Esophagus squamous epithelium (tissue), 5 donors: ENCODE results near the gene FABP7. TPM values are rescaled to one million over a fixed set of nuclear protein-coding genes. Genes with fewer than 3 reads are reported as not detected.

Source experiments
- DNase-seq: peaks from one replicate; lab custom pipeline; 2025; lab: John Stamatoyannopoulos, UW
- H3K27ac ChIP-seq, 4 donors: fragments of 200-600 bp; sonication (generic); one replicate each; pipeline ENCODE4 v1.5.1; 2016 to 2019; ENCODE audit warnings: mild to moderate bottlenecking in 1 of 4
- H3K27me3 ChIP-seq, 4 donors: fragments of 200-600 bp; sonication (generic); 1 replicate in 3 of 4; 2 replicates in 1 of 4; pipeline versions ENCODE4 v1.5.1 to v1.6.0; 2017 to 2021; ENCODE audit warnings: antibody characterized with exemption in 1 of 4
- H3K36me3 ChIP-seq, 3 donors: fragments of 200-600 bp; sonication (generic); one replicate each; pipeline ENCODE4 v1.5.1; 2016 to 2019
- H3K4me1 ChIP-seq, 3 donors: fragments of 200-600 bp; sonication (generic); one replicate each; pipeline ENCODE4 v1.5.1; 2017 to 2019
- H3K4me3 ChIP-seq, 4 donors: fragments of 200-600 bp; sonication (generic); 1 replicate in 3 of 4; 2 replicates in 1 of 4; pipeline ENCODE4 v1.5.1; 2016 to 2019; ENCODE audit warnings: mild to moderate bottlenecking in 2 of 4, moderate library complexity in 1 of 4
- H3K9me3 ChIP-seq, 3 donors: fragments of 200-600 bp; sonication (generic); one replicate each; pipeline ENCODE4 v1.5.1; 2016 to 2019
- CTCF ChIP-seq, 6 experiments: fragments of 450-650 bp in 4 of 6; fragments of 200-600 bp in 2 of 6; sonication (generic) in 2 of 6; IDR thresholded peaks; one replicate each; pipeline ENCODE4 v1.5.1; 2016 to 2019; ENCODE audit warnings: antibody characterized with exemption in 6 of 6, mild to moderate bottlenecking in 4 of 6, moderate library complexity in 4 of 6
- POLR2A ChIP-seq, 4 donors: fragments of 450-650 bp; IDR thresholded peaks; one replicate each; pipeline ENCODE4 v1.6.1; 2017; ENCODE audit warnings: antibody characterized with exemption in 4 of 4, mild to moderate bottlenecking in 4 of 4, moderate library complexity in 3 of 4
- WGBS, 2 donors: methylation state at CpG; one replicate each; pipeline ENCODE4 v1.1.5; 2018; 5-methylcytosine and 5-hydroxymethylcytosine counted together
- intact Hi-C: fragments of 100-400 bp; cut with DNase I; formaldehyde crosslinking; loops from one replicate; pipeline ENCODE4 v1.15.0; 2022
- total RNA-seq, 4 donors: library from RNA; depleted of rRNA; stranded (reverse); fragments of >200 nt; gene quantifications; one replicate each; pipeline ENCODE4 v1.1.0, GENCODE V29; 2016
- donor health status: DM: yes; HTN: yes; CAD: no.

The FABP7 gene
- total RNA-seq, 4 donors from 2014 or later: not detected

DNA sequence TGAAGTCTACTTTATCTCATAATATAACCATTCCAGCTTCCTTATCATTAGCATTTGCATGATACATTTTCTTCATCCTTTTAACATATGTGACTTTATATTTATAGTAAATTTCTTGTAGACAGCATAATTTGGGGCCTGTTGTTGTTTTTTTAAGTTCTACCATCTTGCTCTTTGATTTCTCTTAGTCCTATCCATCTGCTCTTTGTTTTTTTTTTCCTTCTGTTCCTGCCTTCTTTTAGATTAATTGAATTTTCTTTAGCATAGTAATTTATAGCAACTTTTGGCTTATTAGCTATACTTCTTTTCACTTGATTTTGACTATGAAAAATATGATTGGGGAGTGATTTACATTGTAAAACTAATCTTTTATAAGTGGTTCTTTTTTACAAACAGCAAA lies 19.2 kb upstream of the FABP7 start:
- DNase-seq: no peak
- no peak for TF ChIP-seq CTCF (IDR thresholded peaks at IDR 0.05)
- no peak for TF ChIP-seq POLR2A (IDR thresholded peaks at IDR 0.05)
- intact Hi-C loops: no loop called here
- Histone ChIP-seq H3K36me3 (no peaks in the 10 kb centered on the region), H3K27ac (no peak overlapping the region), H3K4me3 (no peak overlapping the region), H3K4me1 (no peaks in the 10 kb centered on the region), H3K9me3 (no peaks in the 10 kb centered on the region), H3K27me3 (no peaks in the 10 kb centered on the region)

DNA sequence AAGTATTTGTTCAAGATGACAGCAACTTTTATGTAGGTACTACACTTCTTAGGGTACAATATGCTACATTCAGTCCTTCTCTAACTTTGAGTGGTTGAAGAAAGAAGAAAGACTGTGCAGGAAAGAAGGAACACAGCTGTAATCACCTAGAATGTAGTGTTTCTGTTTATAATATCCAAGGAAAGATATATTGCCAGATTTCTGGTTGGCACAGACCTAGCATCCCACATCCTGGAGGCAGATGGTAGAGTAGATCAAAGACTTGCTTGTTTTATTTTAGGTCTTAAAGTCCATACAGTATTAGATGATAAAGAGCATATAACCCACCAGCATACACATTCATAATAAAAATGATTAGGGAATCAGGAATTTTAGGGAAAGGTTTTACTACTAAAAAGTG lies 13.3 kb upstream of the FABP7 start:
- H3K36me3 ChIP-seq: no peaks in the 10 kb centered on the region

DNA sequence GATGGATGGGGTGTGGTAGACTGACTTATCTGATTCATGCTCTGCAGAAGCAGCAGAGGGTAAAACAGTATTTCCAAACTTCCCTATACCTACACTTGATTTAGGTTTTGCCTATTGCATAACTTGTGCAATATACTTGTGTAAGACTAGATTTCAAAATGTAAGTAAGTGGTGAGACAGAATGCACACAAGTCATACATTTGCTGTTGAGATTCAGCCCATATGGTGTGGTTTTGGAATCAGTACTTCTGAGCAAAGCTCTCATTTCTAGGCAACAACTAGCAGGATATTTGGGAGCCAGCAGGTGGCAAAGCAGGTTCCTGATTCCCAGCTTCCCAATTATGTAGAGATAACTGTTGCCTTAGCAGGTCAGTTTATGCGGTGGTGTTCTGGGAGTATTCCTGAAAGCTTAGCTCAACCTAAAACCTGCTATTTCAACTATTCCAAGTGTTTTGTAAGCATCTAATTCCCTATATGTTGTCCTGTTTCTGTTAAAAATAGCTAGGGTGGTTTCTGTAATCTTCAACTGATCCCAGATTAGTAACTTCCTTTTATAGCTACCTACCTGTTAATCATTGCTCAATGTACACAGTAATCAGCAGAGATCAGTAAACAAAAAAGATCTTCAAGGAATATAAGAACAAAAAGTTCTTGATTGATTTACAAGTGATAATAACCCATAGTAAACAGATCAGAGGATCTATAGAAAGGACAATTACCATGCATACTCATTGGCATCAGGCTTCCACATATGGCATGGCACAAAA lies 8.5 kb upstream of the FABP7 start:
- Histone ChIP-seq H3K9me3 (no peaks in the 10 kb centered on the region), H3K4me3 (no peak overlapping the region), H3K4me1 (peaks cover 0 to 31% (median 15%) of the 10 kb centered on the region in 3 donors), H3K27ac (no peak overlapping the region), H3K27me3 (no peaks in the 10 kb centered on the region), H3K36me3 (no peaks in the 10 kb centered on the region)
- intact Hi-C loops: no loop called here
- DNase-seq: no peak
- WGBS, 2 donors: 21 to 50% methylated on average over 1 of the region's 1 CpG
- TF ChIP-seq POLR2A (IDR thresholded peaks at IDR 0.05) (no peak), CTCF (IDR thresholded peaks at IDR 0.05) (peak in 1 of 6 experiments; percentile 37)

More for the DNA sequence above, 13.3 kb upstream of the FABP7 start:
- intact Hi-C loops: no loop called here
- Histone ChIP-seq H3K4me3 (no peak overlapping the region), H3K27ac (no peak overlapping the region), H3K27me3 (no peaks in the 10 kb centered on the region), H3K4me1 (peaks cover 0 to 9% (median 4%) of the 10 kb centered on the region in 3 donors), H3K9me3 (no peaks in the 10 kb centered on the region)
- no peak for DNase-seq
- TF ChIP-seq POLR2A (IDR thresholded peaks at IDR 0.05) (no peak), CTCF (IDR thresholded peaks at IDR 0.05) (no peak)

GRCh38 chr6:122772724-122773415 lies 6.6 kb upstream of the FABP7 start:
- no peak for DNase-seq
- Histone ChIP-seq H3K27me3 (no peaks in the 10 kb centered on the region), H3K4me1 (peaks cover 0 to 31% (median 15%) of the 10 kb centered on the region in 3 donors), H3K36me3 (no peaks in the 10 kb centered on the region), H3K4me3 (no peak overlapping the region), H3K9me3 (no peaks in the 10 kb centered on the region), H3K27ac (no peak overlapping the region)
- WGBS, 2 donors: 76 to 85% methylated on average over 3 of the region's 3 CpGs
- intact Hi-C loops: no loop called here
- TF ChIP-seq CTCF (IDR thresholded peaks at IDR 0.05) (peak in 1 of 6 experiments; percentile 29), POLR2A (IDR thresholded peaks at IDR 0.05) (no peak)

DNA sequence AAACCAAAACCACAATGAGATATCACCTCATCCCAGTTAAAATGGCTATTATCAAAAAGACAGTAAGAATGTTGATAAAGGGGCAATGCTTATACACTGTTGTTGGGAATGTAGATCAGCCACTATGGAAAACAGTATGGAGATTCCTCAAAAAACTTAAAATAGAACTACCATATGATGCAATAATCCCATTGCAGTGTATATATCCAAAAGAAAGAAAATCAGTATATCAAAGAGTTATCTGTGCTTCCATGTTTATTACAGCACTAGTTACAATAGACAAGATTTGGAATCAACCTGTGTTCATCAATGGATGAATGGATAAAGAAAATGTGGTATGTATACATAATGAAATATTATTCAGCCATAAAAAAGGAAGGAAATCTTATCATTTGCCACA lies 3.5 kb upstream of the FABP7 start:
- Histone ChIP-seq H3K4me3 (no peak overlapping the region), H3K9me3 (no peaks in the 10 kb centered on the region), H3K27ac (no peak overlapping the region), H3K36me3 (no peaks in the 10 kb centered on the region), H3K4me1 (peaks cover 0 to 25% (median 14%) of the 10 kb centered on the region in 3 donors), H3K27me3 (peaks cover 0 to 7% (median 0%) of the 10 kb centered on the region in 4 donors)
- intact Hi-C loops: no loop called here
- DNase-seq: no peak
- TF ChIP-seq CTCF (IDR thresholded peaks at IDR 0.05): no peak
- TF ChIP-seq POLR2A (IDR thresholded peaks at IDR 0.05): no peak
